Measurements from ENCODE around the gene EEF1AKMT4. TPM values are rescaled to one million over a fixed set of nuclear protein-coding genes. Genes with fewer than 3 reads are reported as not detected.

EEF1AKMT4 gene
- total RNA-seq, 1 experiment from 2014 or later = 11.7 TPM

- TF ChIP-seq CTCF (conservative IDR thresholded peaks at IDR 0.05) = no peak
- TF ChIP-seq EZH2 (IDR thresholded peaks at IDR 0.05; ENCODE audit: low read depth) = no peak
- Histone ChIP-seq H3K27ac (no peak overlapping the region), H3F3A (ENCODE audit: insufficient read depth, low read depth) (peaks cover 41% of the 10 kb centered on the region; the same call in 1 of the 2 replicates), H3K4me1 (replicated peaks; ENCODE audit: insufficient read depth) (peaks cover 15% of the 10 kb centered on the region; the same call in 1 of the 2 replicates), H3K27me3 (ENCODE audit: insufficient read depth, low read depth) (no peaks in the 10 kb centered on the region), H3K9me3 (ENCODE audit: insufficient read depth, low read depth) (no peaks in the 10 kb centered on the region), H2AFZ (no peak overlapping the region), H3K4me2 (no peak overlapping the region), H3K9me2 (ENCODE audit: insufficient read depth) (no peaks in the 10 kb centered on the region), H3K4me3 (no peak overlapping the region), H3K79me2 (ENCODE audit: low read depth) (peaks cover 7% of the 10 kb centered on the region; the same call in 1 of the 2 replicates), H3K36me3 (ENCODE audit: low read depth) (no peaks in the 10 kb centered on the region), H4K20me1 (ENCODE audit: insufficient read depth) (no peaks in the 10 kb centered on the region)
- no peak for DNase-seq
- ChIA-PET POLR2A (ENCODE audit: unreplicated experiment) (no interaction called here), CTCF (interaction anchor here (0.7 kb wide), 1 partner anchor 491 kb away, joined by 3 read pairs; no protein-coding TSS in a partner anchor)
- intact Hi-C loops (cut with micrococcal nuclease; ENCODE audit: unreplicated experiment) = no loop called here
- BruUV-seq (replicated peaks) = no TSS peak
Measured at GRCh38 chr3:184259396-184259877, 10.0 kb downstream of the EEF1AKMT4 start.

- H3K4me1 ChIP-seq (replicated peaks; ENCODE audit: insufficient read depth) = peaks cover 15% of the 10 kb centered on the region; the same call in 1 of the 2 replicates
- H3K9me2 ChIP-seq (ENCODE audit: insufficient read depth) = no peaks in the 10 kb centered on the region
- peak overlapping the region; percentile 97 for H3K4me2 ChIP-seq
- POLR2A ChIA-PET (ENCODE audit: unreplicated experiment) = no interaction called here
- H3K79me2 ChIP-seq (ENCODE audit: low read depth) = peaks cover 7% of the 10 kb centered on the region; the same call in 1 of the 2 replicates
- no peaks in the 10 kb centered on the region for H3K27me3 ChIP-seq (ENCODE audit: insufficient read depth, low read depth)
- no peak overlapping the region for H3K27ac ChIP-seq
- no peak overlapping the region for H2AFZ ChIP-seq
- H3K4me3 ChIP-seq = peak overlapping the region; percentile 93; the same call in 1 of the 2 replicates
- no peak for TF ChIP-seq CTCF (conservative IDR thresholded peaks at IDR 0.05)
- no peak for TF ChIP-seq EZH2 (IDR thresholded peaks at IDR 0.05; ENCODE audit: low read depth)
- H3K36me3 ChIP-seq (ENCODE audit: low read depth) = no peaks in the 10 kb centered on the region
- peaks cover 42% of the 10 kb centered on the region; the same call in 1 of the 2 replicates for H3F3A ChIP-seq (ENCODE audit: insufficient read depth, low read depth)
- peak; percentile 9 to 50 for DNase-seq
- H3K9me3 ChIP-seq (ENCODE audit: insufficient read depth, low read depth) = no peaks in the 10 kb centered on the region
- BruUV-seq (replicated peaks) = TSS peak; percentile 58
- CTCF ChIA-PET = interaction anchor here (0.6 to 1.0 kb wide), 5 partner anchors 10 to 491 kb away, joined by 3 to 10 read pairs (median 8); partner anchors contain the start of genes EEF1AKMT4 and VWA5B2
- intact Hi-C loops (cut with micrococcal nuclease; ENCODE audit: unreplicated experiment) = loop anchor here (1.0 to 2.0 kb wide), 2 partner anchors 11 to 39 kb away; partner anchors contain the start of genes EEF1AKMT4 and PSMD2
- H4K20me1 ChIP-seq (ENCODE audit: insufficient read depth) = no peaks in the 10 kb centered on the region
Measured at GRCh38 chr3:184259878-184260723, 10.6 kb downstream of the EEF1AKMT4 start.

GRCh38 chr3:184260724-184261269 is 11.3 kb downstream of the EEF1AKMT4 start:
- BruUV-seq (replicated peaks) = no TSS peak
- Histone ChIP-seq H3K4me2 (peak overlapping the region; percentile 97), H3K79me2 (ENCODE audit: low read depth) (peaks cover 7% of the 10 kb centered on the region; the same call in 1 of the 2 replicates), H3K27ac (no peak overlapping the region), H3K9me2 (ENCODE audit: insufficient read depth) (no peaks in the 10 kb centered on the region), H3K4me3 (peak overlapping the region; percentile 93), H4K20me1 (ENCODE audit: insufficient read depth) (no peaks in the 10 kb centered on the region), H3K9me3 (ENCODE audit: insufficient read depth, low read depth) (no peaks in the 10 kb centered on the region), H3K4me1 (replicated peaks; ENCODE audit: insufficient read depth) (peaks cover 15% of the 10 kb centered on the region; the same call in 1 of the 2 replicates), H2AFZ (peak overlapping the region; percentile 83), H3K27me3 (ENCODE audit: insufficient read depth, low read depth) (no peaks in the 10 kb centered on the region), H3K36me3 (ENCODE audit: low read depth) (no peaks in the 10 kb centered on the region), H3F3A (ENCODE audit: insufficient read depth, low read depth) (peaks cover 35% of the 10 kb centered on the region; the same call in 1 of the 2 replicates)
- CTCF ChIA-PET = interaction anchor here (0.6 to 1.0 kb wide), 6 partner anchors 11 to 167 kb away, joined by 5 to 14 read pairs (median 8); partner anchors contain the start of genes EEF1AKMT4 and VWA5B2
- DNase-seq = no peak
- POLR2A ChIA-PET (ENCODE audit: unreplicated experiment) = interaction anchor here (0.7 kb wide), 1 partner anchor 119 kb away, joined by 23 read pairs; the partner anchor contains the start of gene CHRD
- intact Hi-C loops (cut with micrococcal nuclease; ENCODE audit: unreplicated experiment) = loop anchor here (1.0 to 2.0 kb wide), 2 partner anchors 11 to 38 kb away; partner anchors contain the start of genes EEF1AKMT4 and PSMD2
- TF ChIP-seq EZH2 (IDR thresholded peaks at IDR 0.05; ENCODE audit: low read depth) = no peak
- no peak for TF ChIP-seq CTCF (conservative IDR thresholded peaks at IDR 0.05)

Measured in PC-9 (cell line).